HepG2 (cell line): ENCODE measurements around the gene FITM1. TPM values are rescaled to one million over a fixed set of nuclear protein-coding genes. Genes with fewer than 3 reads are reported as not detected.

Source experiments
- BCL6 ChIP-seq: IDR thresholded peaks from 2 replicates; pipeline ENCODE4 v1.6.1; 2016; ENCODE audit warnings: missing genetic modification reagents, missing compliant biosample characterization
- GTF2F1 ChIP-seq: fragments of 150-350 bp; IDR thresholded peaks from 2 replicates; pipeline ENCODE4 v1.6.1; 2014; ENCODE audit warnings: low read length
- HNF1B ChIP-seq: sonication (generic); formaldehyde crosslinking; IDR thresholded peaks from 2 replicates; pipeline ENCODE4 v1.5.1; 2020; ENCODE audit warnings: mild to moderate bottlenecking, moderate library complexity, missing genetic modification reagents
- IKZF4 ChIP-seq: sonication (generic); formaldehyde crosslinking; IDR thresholded peaks from 2 replicates; pipeline ENCODE4 v1.5.1; 2020; ENCODE audit warnings: borderline replicate concordance, mild to moderate bottlenecking, low read depth, missing genetic modification reagents; ENCODE audit errors: not compliant biosample characterization
- IRF9 ChIP-seq: sonication (generic); formaldehyde crosslinking; IDR thresholded peaks from 2 replicates; pipeline ENCODE4 v1.8.0; 2022; ENCODE audit warnings: missing genetic modification reagents, mild to moderate bottlenecking, borderline replicate concordance
- MAFG ChIP-seq: sonication (generic); formaldehyde crosslinking; IDR thresholded peaks from 2 replicates; pipeline ENCODE4 v1.5.1; 2020; ENCODE audit warnings: mild to moderate bottlenecking, missing genetic modification reagents
- NCOA2 ChIP-seq: sonication (generic); formaldehyde crosslinking; IDR thresholded peaks from 2 replicates; pipeline ENCODE4 v1.8.0; 2022; ENCODE audit warnings: inconsistent platforms
- PAXIP1 ChIP-seq: sonication (generic); formaldehyde crosslinking; conservative IDR thresholded peaks from 2 replicates; pipeline ENCODE4 v1.4.0; 2020; ENCODE audit warnings: mild to moderate bottlenecking, missing genetic modification reagents, moderate library complexity
- PHF20 ChIP-seq: sonication (generic); formaldehyde crosslinking; IDR thresholded peaks from 2 replicates; pipeline ENCODE4 v1.5.0; 2020; ENCODE audit warnings: mild to moderate bottlenecking, missing genetic modification reagents
- RAD51 ChIP-seq: fragments of 450-650 bp; IDR thresholded peaks from 2 replicates; pipeline ENCODE4 v1.6.1; 2016; ENCODE audit warnings: borderline replicate concordance
- REST ChIP-seq, 2 experiments: IDR thresholded peaks; 2 replicates each; pipeline ENCODE4 v1.6.1; 2011 to 2012; ENCODE audit warnings: low read length in 2 of 2, borderline replicate concordance in 1 of 2, low read depth in 1 of 2, mild to moderate bottlenecking in 1 of 2, moderate library complexity in 1 of 2
- ZBTB26 ChIP-seq: IDR thresholded peaks from 2 replicates; pipeline ENCODE4 v1.6.1; 2016; ENCODE audit warnings: missing compliant biosample characterization, missing genetic modification reagents, borderline replicate concordance
- ZBTB46 ChIP-seq: sonication (generic); formaldehyde crosslinking; IDR thresholded peaks from 2 replicates; pipeline ENCODE4 v1.4.0; 2020; ENCODE audit warnings: mild to moderate bottlenecking, missing genetic modification reagents, borderline replicate concordance
- ZNF292 ChIP-seq: sonication (generic); formaldehyde crosslinking; IDR thresholded peaks from 2 replicates; pipeline ENCODE4 v1.8.1; 2022; ENCODE audit warnings: mild to moderate bottlenecking, low read depth, missing genetic modification reagents, borderline replicate concordance
- ZNF7 ChIP-seq: IDR thresholded peaks from 2 replicates; pipeline ENCODE4 v1.6.1; 2016; ENCODE audit warnings: missing biosample characterization, missing genetic modification reagents
- polyA plus RNA-seq, 8 experiments: library from polyadenylated mRNA; depleted of rRNA in 3 of 8; stranded (reverse) in 7 of 8; unstranded in 1 of 8; fragments of >200 nt; fragmentation: Illumina TruSeq in 4 of 8; extraction: Trizol in 4 of 8; gene quantifications; 2 replicates each; pipeline versions ENCODE4 v1.2.1 to v1.2.3, GENCODE V29; 2011 to 2016; ENCODE audit warnings: low read depth in 4 of 8, missing spikeins in 1 of 8, mixed read lengths in 1 of 8; ENCODE audit not compliant: insufficient read depth in 1 of 8
- total RNA-seq, 5 experiments: library from RNA; depleted of rRNA; stranded (reverse); fragments of >200 nt; fragmentation: Illumina TruSeq; extraction: Trizol; gene quantifications; 2 replicates each; pipeline ENCODE4 v1.2.3, GENCODE V29; 2016; ENCODE audit warnings: low read depth in 1 of 5

Gene FITM1
- total and polyA plus RNA-seq, 2 of the 13 experiments (the other 11 are each of a cell fraction or from before 2014, with no cell fraction given), result 2.7 to 5.8 TPM

- TF ChIP-seq PAXIP1 (CRISPR knock-in tag), result no peak
- no peak for TF ChIP-seq GTF2F1
- no peak for TF ChIP-seq ZNF7
- TF ChIP-seq PHF20 (CRISPR knock-in tag), result no peak
- TF ChIP-seq MAFG (CRISPR knock-in tag), result no peak
- peak; percentile 4; the same call in 1 of the 2 replicates for TF ChIP-seq NCOA2
- TF ChIP-seq ZNF292 (CRISPR knock-in tag), result peak; percentile 48; the same call in 1 of the 2 replicates
- no peak for TF ChIP-seq ZBTB26
- no peak for TF ChIP-seq RAD51
- peak; percentile 84; the same call in 1 of the 2 replicates for TF ChIP-seq IRF9 (CRISPR knock-in tag)
- no peak for TF ChIP-seq ZBTB46
- TF ChIP-seq BCL6 (CRISPR knock-in tag), result no peak
- TF ChIP-seq REST (IDR thresholded peaks at IDR 0.05; ENCODE audit: borderline replicate concordance in 1 of 2, low read depth in 1 of 2, low read length in 2 of 2), result no peak
- no peak for TF ChIP-seq HNF1B (CRISPR knock-in tag)
- peak; percentile 33 for TF ChIP-seq IKZF4 (CRISPR knock-in tag)
These were observed 17.4 kb downstream of the FITM1 start (continued) for GRCh38 chr14:24147761-24148428.
